GM19238 (cell line): Measurements from ENCODE around the gene MTO1.
"Not testable (repeated sequence)": the region's sequence is repeated elsewhere in the genome, so short reads cannot be mapped to it uniquely, and the experiment has no call there.

Source experiments
- DNase-seq: peaks from one replicate; pipeline ENCODE4 v3.0.0; 2011; ENCODE audit warnings: low spot score; ENCODE audit not compliant: insufficient read length

MTO1 gene

GRCh38 chr6:73461537-73462350, at the start of gene MTO1:
Gene MTO1 (plus strand): TSS chr6:73461737. CDS start chr6:73461855, 118 bp downstream.
- peak; percentile 67 for DNase-seq

- no peak for DNase-seq
Observed at GRCh38 chr6:73413102-73413501, 48.4 kb upstream of the MTO1 start.

GRCh38 chr6:73418081-73418741, 43.3 kb upstream of the MTO1 start:
- DNase-seq = no peak

GRCh38 chr6:73421534-73421933, 40.0 kb upstream of the MTO1 start:
- DNase-seq = no peak

GRCh38 chr6:73435236-73435635, 26.3 kb upstream of the MTO1 start:
- DNase-seq = no peak

GRCh38 chr6:73443555-73443954, 18.0 kb upstream of the MTO1 start:
- no peak for DNase-seq

- peak; percentile 32 for DNase-seq
Observed at GRCh38 chr6:73451223-73452106, 10.1 kb upstream of the MTO1 start.

- peak; percentile 50 for DNase-seq
Observed at GRCh38 chr6:73452107-73452461, 9.5 kb upstream of the MTO1 start, which contains the start of gene CGAS. Gene CGAS (minus strand): TSS chr6:73452297. CDS start chr6:73452181, 116 bp downstream.

- no peak for DNase-seq
Observed at GRCh38 chr6:73455865-73456629, 5.5 kb upstream of the MTO1 start.

GRCh38 chr6:73459474-73459873, 2.1 kb upstream of the MTO1 start:
- not testable (repeated sequence) for DNase-seq

GRCh38 chr6:73460056-73460455, 1.5 kb upstream of the MTO1 start:
- DNase-seq = no peak

GRCh38 chr6:73471686-73472290, 10.3 kb downstream of the MTO1 start:
- DNase-seq = no peak

- no peak for DNase-seq
Observed at GRCh38 chr6:73476723-73477122, 15.2 kb downstream of the MTO1 start.

- no peak for DNase-seq
Observed at GRCh38 chr6:73477407-73477806, 15.9 kb downstream of the MTO1 start.

GRCh38 chr6:73481969-73482368, 20.4 kb downstream of the MTO1 start:
- no peak for DNase-seq

- DNase-seq = no peak
Observed at GRCh38 chr6:73484438-73484837, 22.9 kb downstream of the MTO1 start.

- no peak for DNase-seq
Observed at GRCh38 chr6:73487473-73487872, 25.9 kb downstream of the MTO1 start.

- DNase-seq = no peak
Observed at GRCh38 chr6:73491377-73491776, 29.8 kb downstream of the MTO1 start.

- DNase-seq = no peak
Observed at GRCh38 chr6:73497915-73498314, 36.4 kb downstream of the MTO1 start.

- no peak for DNase-seq
Observed at GRCh38 chr6:73503027-73503772, 41.7 kb downstream of the MTO1 start.
